Cardiac muscle cell (in vitro differentiated cells and primary cell): ENCODE results near the gene ULK1. TPM values are rescaled to one million over a fixed set of nuclear protein-coding genes. Genes with fewer than 3 reads are reported as not detected.

Experiments used
- DNase-seq, 2 donors: peaks; one replicate each; pipeline versions ENCODE4 v3.0.0 to v3.0.0-alpha.2; 2010 to 2017; ENCODE audit warnings: low read depth in 1 of 2, low spot score in 1 of 2
- H3K27ac ChIP-seq: fragments of 200-600 bp; sonication (generic); 2 replicates; pipeline ENCODE4 v1.5.1; 2016
- H3K27me3 ChIP-seq: fragments of 200-600 bp; sonication (generic); 2 replicates; pipeline ENCODE4 v1.6.0; 2016; ENCODE audit warnings: control low read depth
- H3K36me3 ChIP-seq: fragments of 200-600 bp; sonication (generic); 2 replicates; pipeline ENCODE4 v1.5.1; 2016; ENCODE audit warnings: control low read depth
- H3K4me1 ChIP-seq: fragments of 200-600 bp; sonication (generic); 2 replicates; pipeline ENCODE4 v1.8.1; 2017; ENCODE audit warnings: low read depth, mild to moderate bottlenecking, mixed run types
- H3K4me3 ChIP-seq: fragments of 200-600 bp; sonication (generic); 2 replicates; pipeline ENCODE4 v1.5.1; 2016; ENCODE audit warnings: mild to moderate bottlenecking
- H3K9me3 ChIP-seq: fragments of 200-600 bp; sonication (generic); 2 replicates; pipeline ENCODE4 v1.5.1; 2017; ENCODE audit warnings: low read depth, mild to moderate bottlenecking, control low read depth
- polyA plus RNA-seq: library from polyadenylated mRNA; unstranded; fragments of >200 nt; fragmentation: Nextera tagmentation; extraction: Ambion mirVana; gene quantifications from 2 replicates; pipeline ENCODE4 v1.2.1, GENCODE V29; 2016
- total RNA-seq: library from RNA; depleted of rRNA; stranded (reverse); fragments of >200 nt; gene quantifications from 2 replicates; pipeline ENCODE4 v1.2.3, GENCODE V29; 2016
- TF ChIP-seq, protein P1 (sequence below): IDR thresholded peaks from 2 replicates; pipeline ENCODE4 v1.5.1; 2012; ENCODE audit warnings: low read depth, mild to moderate bottlenecking, low read length

The ULK1 gene
- total and polyA plus RNA-seq, 2 experiments from 2014 or later = 14.2 to 27.6 TPM

DNA sequence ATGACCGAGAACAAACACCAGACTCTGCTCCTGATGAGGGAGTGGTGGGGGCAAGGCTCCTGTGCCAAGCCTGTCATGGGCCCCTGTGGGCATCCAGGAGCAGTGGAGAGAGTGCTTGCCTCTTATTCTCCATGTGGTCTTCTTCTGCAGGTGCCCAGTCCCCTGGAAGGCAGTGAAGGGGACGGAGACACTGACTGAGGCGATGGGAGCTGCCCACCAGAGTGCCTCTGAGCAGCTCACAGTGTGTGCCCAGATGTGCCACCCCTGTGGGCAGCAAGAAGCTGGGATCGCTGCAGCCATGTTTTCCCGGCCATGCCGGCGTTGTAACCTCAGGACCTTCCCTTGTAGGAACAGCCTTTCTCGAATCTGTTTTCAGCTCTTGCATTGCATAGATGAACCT, 49.0 kb downstream of the ULK1 start:
- no peaks in the 10 kb centered on the region for H3K27me3 ChIP-seq
- H3K4me1 ChIP-seq = no peaks in the 10 kb centered on the region
- no peak overlapping the region for H3K27ac ChIP-seq
- TF ChIP-seq, protein P1, sequence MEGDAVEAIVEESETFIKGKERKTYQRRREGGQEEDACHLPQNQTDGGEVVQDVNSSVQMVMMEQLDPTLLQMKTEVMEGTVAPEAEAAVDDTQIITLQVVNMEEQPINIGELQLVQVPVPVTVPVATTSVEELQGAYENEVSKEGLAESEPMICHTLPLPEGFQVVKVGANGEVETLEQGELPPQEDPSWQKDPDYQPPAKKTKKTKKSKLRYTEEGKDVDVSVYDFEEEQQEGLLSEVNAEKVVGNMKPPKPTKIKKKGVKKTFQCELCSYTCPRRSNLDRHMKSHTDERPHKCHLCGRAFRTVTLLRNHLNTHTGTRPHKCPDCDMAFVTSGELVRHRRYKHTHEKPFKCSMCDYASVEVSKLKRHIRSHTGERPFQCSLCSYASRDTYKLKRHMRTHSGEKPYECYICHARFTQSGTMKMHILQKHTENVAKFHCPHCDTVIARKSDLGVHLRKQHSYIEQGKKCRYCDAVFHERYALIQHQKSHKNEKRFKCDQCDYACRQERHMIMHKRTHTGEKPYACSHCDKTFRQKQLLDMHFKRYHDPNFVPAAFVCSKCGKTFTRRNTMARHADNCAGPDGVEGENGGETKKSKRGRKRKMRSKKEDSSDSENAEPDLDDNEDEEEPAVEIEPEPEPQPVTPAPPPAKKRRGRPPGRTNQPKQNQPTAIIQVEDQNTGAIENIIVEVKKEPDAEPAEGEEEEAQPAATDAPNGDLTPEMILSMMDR = no peak
- no peak overlapping the region for H3K4me3 ChIP-seq
- H3K9me3 ChIP-seq = no peaks in the 10 kb centered on the region
- peaks cover 12% of the 10 kb centered on the region for H3K36me3 ChIP-seq
- no peak for DNase-seq

DNA sequence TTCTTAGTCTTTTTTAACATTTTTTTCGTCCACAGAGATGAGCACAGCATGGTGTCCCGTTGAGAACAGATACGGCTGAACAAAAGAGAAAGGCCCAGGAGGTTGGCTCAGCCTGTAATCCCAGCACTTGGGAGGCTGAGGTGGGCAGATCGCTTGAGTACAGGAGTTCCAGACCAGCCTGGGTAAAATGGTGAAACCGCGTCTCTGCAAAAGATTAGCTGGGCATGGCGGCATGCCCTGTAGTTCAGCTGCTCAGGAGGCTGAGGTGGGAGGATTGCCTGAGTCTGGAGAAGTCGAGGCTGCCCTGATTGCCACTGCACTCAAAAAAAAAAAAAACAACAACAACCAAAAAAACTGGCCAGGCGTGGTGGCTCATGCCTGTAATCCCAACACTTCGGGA, 49.5 kb downstream of the ULK1 start:
- Histone ChIP-seq H3K9me3 (no peaks in the 10 kb centered on the region), H3K36me3 (peaks cover 12% of the 10 kb centered on the region)
- TF ChIP-seq, protein P1 = no peak

DNA sequence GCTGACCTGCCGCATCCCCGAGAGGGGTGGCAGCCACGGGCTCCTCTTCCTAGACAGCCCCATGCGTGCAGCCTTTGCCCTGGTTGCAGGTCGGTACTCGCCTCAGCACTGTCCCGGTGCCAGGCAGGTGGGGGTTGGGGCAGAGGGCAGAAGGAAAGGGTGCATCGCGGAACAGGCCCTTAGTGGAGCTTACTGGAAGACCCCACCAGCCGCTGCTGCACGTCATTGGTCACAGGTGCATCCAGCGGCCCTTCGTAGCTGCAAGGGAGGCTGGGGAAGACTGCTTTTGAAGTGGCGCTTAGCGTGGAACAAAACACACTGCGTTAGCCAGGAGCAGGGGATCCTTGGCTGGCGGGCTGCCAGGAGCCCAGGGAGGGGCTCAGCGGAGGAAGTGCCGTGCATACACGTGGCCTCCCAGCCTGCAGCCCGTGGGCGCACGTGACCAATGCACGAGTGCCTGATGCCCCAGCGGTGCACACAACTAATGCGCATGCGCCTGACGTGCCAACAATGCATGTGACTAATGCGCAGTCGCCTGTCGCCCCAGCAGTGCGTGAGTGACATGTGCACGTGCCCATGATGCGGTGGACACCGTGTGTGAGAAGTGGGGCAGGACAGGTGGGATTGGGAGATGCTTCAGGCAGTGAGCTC, 50.3 kb downstream of the ULK1 start:
- H3K4me3 ChIP-seq = no peak overlapping the region
- H3K4me1 ChIP-seq = no peaks in the 10 kb centered on the region
- H3K27ac ChIP-seq = no peak overlapping the region
- peaks cover 8% of the 10 kb centered on the region for H3K36me3 ChIP-seq
- H3K27me3 ChIP-seq = no peaks in the 10 kb centered on the region
- TF ChIP-seq, protein P1 = no peak
- DNase-seq = no peak
- no peaks in the 10 kb centered on the region for H3K9me3 ChIP-seq

More for the DNA sequence above, 49.5 kb downstream of the ULK1 start:
- Histone ChIP-seq H3K4me1 (no peaks in the 10 kb centered on the region), H3K27me3 (no peaks in the 10 kb centered on the region), H3K27ac (no peak overlapping the region), H3K4me3 (no peak overlapping the region)
- no peak for DNase-seq

GRCh38 chr12:131946757-131947156, 52.3 kb downstream of the ULK1 start:
- no peaks in the 10 kb centered on the region for H3K4me1 ChIP-seq
- no peak for DNase-seq
- TF ChIP-seq, protein P1 = no peak
- peaks cover 2% of the 10 kb centered on the region for H3K36me3 ChIP-seq
- H3K4me3 ChIP-seq = no peak overlapping the region
- H3K27me3 ChIP-seq = no peaks in the 10 kb centered on the region
- no peaks in the 10 kb centered on the region for H3K9me3 ChIP-seq
- no peak overlapping the region for H3K27ac ChIP-seq

DNA sequence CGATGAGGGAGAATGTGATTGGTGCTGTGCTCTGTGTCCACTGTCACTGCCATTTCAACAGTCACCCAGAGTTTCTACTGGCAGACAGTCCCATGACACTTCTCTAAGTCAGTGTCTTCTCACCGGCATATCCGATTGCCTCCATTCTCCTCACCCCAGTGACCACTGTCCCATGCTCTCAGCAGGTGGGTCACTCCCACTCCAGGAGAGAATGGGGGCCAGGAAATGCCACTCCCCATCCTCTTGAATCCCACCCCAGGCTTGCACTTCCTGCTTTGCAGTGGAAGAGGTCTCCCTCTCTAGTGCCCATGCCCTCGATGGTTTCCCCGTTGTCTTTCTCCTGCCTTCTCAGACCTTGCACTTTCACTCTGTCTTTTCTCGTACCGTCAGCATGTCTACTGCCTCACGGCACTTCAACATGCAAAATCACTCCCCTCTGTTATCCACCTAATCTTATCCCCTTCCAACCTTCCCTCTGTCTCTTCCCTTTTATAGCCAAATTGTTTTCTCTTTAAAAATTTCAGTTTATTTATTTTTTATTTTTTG, 53.1 kb downstream of the ULK1 start:
- TF ChIP-seq, protein P1 = no peak
- DNase-seq = no peak
- H3K4me1 ChIP-seq = no peaks in the 10 kb centered on the region
- H3K4me3 ChIP-seq = no peak overlapping the region
- H3K9me3 ChIP-seq = no peaks in the 10 kb centered on the region
- no peak overlapping the region for H3K27ac ChIP-seq
- H3K27me3 ChIP-seq = no peaks in the 10 kb centered on the region
- no peaks in the 10 kb centered on the region for H3K36me3 ChIP-seq
